ENCODE results near the gene RBKS.
A peak's percentile ranks its signal among the peaks of the same experiment; 100 is the strongest.
"Not testable (repeated sequence)": the region's sequence is repeated elsewhere in the genome, so short reads cannot be mapped to it uniquely, and the experiment has no call there.

RBKS gene

DNA sequence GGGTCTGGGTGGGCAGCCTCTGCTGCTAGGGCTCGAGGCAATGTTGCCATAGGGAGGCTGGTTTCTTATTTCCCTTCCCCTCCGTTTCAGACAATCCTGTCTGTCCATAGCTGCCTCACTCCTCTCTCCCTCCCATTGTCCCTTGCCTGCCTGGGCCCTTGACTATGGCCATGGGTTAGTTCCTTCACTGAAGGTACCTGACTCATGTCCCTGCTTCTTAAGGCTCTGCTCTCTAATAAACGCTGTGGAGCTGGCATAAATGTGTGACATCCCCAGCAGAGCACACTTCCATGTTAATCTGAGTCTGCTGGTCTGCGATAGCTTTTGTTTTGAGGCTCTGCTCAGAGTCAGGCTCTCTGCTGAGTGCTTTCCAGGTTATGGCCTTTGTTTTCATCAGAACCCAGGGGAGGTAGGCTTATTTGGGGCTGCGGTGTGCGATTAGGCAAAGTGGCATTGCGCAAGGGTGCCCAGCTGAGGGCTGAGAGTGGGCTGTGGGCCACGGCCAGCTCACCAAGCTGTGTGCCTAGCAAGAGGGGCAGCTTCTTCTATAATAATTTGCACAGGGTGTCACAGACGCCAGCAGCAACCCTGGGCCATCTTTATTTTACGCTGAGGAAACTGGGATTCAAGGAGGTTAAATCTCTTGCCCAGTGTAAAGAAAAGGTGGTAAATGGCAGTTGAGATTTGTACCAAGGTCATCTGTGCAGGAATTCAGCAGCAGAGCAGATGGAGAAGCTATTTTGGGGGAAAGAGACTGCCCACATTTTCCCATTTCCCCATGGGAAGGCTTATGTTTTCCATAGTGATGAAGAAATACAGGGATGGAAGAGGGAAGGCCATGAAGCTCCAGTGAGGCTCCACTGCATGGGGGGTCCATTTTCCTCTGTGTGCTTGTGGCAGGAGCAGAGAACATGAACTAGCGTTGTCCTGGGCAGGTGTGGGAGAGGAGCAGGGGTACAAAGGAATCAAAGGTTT, 93.1 kb downstream of the RBKS start:
- DNase-seq, result no peak

DNA sequence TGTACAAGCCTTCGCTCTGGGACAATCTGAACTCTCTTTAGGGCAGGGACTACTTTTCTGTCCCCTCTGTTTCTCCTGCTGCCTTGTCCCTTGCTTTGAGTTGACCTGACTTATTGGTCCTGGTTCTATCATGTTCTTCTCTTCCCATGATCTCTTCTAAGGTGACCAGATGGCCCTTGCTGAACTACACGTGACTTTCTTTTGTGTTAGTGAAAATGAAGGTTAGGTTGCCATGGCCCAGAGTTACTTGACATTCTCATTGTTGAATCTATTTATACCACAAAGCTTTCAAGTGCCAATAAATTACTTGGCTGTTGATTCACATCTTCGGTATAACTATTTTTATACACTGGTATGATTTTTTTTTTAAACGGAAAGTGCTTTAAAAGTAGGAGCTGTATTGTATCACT, 94.3 kb downstream of the RBKS start:
- DNase-seq, result no peak

DNA sequence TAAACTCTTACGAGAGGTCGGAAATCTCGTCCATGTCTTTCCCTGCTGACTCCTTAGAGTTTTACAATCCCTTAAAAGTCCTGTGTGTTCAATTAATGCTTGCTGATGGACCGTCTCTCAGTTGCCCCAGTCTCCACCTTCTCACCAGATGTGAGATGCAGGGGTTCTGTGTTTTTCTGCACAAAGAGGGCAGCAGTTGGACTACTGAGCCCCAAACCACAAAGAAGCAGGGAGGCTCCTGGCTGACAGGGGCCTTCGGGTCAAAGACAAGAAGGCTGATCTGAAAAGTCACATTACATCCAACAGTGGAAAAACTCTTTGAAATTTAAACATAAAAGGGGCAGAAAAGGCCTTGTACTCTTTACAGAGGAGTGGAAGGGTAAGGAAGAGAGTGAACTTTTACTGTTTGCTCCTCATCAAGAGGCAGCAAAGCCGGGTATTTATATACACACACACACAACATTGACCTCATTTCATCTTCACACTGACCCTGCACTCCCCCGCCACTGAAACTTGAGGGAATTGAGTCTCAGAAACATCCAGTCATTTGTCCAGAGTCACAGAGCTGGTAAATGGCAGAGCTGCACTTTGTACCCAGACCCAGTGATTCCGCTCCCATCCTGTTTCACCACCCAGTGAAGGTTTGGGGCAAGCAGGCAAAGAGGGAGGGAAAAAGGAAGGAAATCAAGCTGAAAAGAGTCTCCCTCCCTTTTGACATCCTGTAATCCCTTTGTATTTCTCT, 94.9 kb downstream of the RBKS start:
- no peak for DNase-seq

DNA sequence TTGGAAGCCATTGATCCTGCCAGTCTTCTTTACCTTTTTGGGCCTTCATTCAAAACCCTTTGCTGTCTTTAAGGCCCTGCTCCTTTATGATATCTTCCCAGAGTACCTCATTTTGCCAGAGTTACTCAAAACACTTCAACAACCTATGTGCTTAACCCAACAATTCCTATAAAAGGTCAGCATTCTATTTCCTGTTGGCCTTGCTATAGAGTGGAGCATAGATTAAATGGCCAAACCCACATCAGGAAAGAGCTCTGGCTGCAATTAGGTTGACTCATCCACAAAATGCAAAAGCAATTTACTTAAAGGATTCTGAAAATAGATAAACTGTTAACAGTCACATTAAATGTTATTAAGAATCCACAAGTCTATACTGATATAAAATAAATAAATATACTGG, 97.4 kb downstream of the RBKS start:
- no peak for DNase-seq

DNA sequence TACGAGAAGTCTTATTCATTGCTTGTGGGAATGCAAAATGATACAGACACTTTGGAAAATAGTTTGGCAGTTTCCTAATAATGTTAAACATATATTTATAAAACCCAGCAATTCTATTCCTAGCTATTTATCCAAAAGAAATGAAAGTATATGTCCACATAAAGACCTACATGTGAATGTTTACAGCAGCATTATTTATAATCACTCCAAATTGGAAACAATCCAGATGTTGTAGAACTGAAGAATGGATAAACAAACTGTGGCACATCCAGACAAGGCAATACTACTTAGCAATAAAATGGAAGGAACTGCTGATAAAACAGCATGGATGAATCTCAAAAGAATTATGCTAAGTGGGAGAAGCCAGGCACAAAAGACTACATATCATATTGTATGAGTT, 99.4 kb downstream of the RBKS start:
- DNase-seq, result no peak

DNA sequence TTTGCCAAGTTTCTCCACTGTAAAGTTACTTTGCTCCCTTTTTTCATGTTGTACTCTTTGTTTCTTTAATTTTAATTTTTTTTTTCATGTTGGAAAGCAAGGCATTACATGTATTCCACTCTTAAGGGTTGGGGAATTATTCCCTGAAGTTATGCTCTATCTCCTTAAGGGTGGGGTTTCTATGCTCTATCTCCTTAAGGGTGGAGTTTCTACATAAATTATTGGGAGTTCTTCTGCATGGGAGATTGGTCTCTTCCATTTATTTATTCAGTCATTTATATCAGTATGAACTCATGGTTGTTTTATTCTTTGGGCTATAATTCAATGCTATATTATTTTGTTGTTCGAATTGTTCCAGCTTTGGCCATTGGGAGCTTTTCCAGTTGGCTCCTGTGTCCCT, 107.5 kb downstream of the RBKS start:
- DNase-seq, result no peak

DNA sequence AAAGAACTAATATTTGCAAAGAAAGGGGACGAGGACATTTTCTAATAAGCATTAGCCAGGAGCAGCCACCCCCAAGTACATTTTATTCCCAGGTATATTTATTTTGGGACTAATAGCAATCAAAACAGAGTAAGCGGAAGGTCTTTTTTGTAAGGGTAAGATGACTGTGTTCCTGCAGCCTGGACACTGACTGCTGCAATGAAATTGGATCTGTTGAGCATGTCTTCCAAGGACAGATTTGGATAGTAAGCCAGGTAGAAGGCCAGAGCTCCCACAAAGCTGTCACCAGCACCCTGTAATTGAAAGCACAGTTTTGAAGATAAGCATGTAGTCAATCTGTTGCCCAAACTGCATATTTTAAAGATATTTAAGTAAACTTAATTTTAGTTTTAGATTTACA, 108.7 kb downstream of the RBKS start:
- no peak for DNase-seq

DNA sequence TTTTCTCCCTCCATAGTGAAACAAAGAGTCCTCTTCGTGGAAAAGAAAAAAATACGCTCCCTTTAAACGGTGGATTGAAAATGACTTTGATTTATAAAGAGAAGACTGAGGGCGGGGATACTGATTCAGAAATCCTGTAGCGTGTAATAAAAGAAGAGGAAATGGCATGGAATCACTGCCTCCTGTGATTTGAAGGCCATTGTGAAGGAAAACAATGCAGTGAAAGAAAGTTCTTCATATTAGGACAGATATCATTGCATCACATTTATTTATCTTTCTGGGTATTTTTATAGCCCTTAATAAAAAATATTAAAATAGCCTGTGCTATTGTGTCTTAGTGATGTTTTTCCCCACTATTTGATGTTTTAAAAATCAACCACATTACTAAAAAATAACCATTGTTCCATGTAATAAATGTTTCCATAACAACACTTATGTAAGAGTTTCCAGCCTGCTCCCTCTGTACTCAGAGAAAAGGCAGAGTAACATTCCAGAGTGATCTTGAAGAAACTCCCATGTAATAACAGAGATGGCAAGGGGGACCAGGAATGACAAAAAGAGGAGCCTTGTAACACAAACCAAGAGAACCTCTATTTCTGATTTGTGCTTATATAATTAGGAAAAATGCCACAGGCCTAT, 110.7 kb downstream of the RBKS start:
- DNase-seq, result no peak

DNA sequence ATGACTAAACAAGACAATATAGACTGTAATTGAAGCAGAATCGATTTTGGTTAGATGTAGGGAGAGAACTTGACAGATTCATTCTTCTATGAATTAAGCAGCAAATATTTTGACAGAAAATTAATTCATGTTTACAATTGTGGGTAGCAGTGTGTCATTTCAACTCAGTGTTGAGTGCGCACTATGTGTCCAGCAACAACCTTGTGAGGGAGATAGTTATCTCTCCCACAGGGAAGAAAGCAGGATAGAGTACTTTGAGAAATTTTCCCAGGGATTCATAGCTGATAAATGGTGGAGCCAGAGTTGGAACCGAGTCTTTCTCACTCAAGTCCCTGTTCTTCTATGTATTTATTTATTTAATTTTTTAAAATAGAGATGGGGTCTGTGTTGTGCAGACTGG, 113.5 kb downstream of the RBKS start:
- no peak for DNase-seq

DNA sequence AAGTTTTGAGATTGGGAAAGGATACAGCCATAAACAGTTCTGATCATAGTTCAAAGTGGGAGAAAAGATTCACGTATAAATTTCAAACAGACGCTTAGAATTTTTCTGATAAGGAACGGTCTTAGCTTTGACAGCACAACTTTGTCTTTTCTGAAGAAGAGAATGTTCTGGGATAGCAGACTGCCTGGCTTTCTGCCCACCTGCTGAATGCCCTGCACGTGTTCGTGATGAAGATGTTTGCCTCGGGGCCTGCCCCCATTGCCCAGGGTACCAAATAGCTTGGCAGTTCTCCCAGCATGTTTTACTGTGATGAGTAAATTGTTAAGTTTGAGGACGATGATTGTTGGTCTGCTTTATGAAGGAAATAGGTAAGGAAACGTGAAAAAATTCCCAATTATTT, 114.1 kb downstream of the RBKS start:
- DNase-seq, result no peak

DNA sequence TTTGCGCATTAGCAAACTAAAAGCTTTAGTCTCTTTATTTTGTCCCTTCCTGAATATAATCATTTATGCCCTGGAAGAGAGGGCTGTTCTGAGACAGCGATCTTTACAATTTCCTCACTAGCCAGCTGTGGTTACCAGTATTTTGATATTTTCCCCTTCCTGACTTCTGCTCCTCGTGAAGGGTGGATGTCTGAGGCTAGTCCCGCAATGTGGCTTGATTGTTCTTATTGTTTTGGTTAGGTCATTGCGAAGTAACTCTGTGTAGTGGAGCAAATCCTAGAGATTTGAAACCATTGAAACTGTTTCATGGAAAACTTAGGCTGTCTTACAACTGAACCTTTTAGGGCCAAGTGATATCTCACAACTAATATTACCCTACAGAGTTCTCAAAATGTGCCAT, 116.2 kb downstream of the RBKS start:
- DNase-seq, result no peak

DNA sequence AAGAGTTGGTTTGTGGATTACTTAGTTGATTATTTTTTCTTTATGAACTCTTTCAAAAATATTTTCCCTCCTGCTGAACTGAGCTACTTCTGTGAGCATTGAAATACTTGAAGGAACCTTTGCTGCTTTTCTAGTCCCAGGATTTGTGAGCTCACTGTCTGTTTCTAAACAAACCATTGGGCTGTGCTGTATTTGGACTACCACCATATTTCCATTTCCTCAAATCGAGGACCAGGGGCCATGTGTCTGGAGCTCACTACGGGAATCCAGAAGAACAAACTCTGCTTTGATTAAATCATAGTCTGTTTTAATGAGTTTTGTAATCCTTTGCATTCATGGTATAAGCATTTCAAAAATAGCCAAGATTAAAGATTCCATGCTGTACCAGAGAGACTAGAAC, 117.4 kb downstream of the RBKS start:
- DNase-seq, result no peak

DNA sequence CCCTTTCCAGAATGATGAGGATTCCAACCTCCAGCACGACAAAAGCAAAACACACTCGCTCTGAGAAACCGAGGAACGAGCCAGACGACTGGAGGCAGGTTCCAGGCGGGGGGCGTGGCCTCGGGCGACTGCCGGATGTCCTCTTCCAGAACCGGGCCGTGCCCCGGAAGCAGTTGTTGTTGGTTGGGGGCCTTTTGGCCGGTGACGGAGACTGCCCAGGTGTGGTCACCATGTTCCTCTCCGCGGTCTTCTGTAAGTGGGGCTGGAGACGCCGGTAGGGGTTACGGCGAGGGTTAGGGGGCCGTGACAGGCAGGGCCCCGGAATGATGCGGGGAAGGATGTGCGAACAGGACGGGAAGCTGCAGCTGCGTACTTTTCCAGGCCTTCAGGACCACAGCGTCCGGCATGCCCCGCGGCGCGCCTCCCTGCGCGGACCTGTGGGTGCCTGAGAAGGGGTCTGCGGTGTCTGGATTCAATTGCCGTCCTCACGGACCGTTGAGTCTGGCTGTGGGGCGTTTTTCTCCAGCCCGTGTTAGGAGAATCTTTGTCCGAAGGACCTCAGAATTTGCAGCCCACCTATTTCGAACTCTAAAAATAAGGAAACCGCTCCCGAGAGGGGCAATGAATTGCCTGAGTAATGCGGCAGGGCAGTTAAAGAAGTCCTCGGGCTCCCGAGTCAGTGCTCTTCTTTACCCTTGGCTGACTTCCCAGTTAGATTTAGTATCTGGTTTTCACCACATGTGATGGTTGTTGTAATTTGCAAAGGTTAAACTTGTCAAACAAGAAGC, 118.4 kb downstream of the RBKS start, which contains the start of gene MRPL33:
Gene MRPL33, plus strand, starts transcription at position 172 of the 788 bp plus-strand sequence. Its CDS starts 59 bp downstream, at position 231.
- DNase-seq, result peak; percentile 91 to 92

DNA sequence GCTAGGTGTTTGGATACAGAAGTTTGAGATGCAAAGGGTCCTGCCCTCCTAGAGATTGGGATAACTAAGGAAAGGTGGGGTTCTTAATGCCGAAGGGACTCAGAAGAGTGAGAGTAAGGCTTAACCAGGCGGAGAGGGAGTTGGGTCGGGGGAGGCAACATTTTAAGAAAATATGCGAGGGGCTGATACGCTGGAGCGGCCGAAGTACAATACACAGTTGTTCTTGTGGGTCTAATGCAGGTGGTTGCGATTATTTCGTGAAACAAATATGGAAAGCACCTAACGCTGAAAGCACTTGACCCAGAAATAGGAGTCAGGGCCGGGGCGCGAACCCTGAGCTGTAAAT, 119.0 kb downstream of the RBKS start:
- DNase-seq, result no peak

DNA sequence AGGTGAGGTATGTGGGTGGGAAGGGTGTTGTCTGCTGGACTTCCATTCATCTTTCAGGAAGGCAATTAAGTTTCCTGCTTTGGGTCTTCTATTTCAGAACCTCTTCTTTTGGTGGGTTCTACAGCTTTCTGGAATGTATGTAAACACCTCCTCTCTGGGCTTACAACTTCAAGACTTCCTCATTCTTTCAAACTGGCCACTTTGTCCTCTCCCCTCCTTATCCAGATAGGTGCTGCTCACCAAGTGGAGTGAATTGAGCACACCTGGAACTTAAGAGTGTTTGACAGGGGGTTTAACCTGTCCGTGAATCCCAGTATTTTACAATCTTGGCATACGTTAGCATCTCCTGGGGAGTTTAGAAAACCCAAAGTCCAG, 123.9 kb downstream of the RBKS start:
- no peak for DNase-seq

DNA sequence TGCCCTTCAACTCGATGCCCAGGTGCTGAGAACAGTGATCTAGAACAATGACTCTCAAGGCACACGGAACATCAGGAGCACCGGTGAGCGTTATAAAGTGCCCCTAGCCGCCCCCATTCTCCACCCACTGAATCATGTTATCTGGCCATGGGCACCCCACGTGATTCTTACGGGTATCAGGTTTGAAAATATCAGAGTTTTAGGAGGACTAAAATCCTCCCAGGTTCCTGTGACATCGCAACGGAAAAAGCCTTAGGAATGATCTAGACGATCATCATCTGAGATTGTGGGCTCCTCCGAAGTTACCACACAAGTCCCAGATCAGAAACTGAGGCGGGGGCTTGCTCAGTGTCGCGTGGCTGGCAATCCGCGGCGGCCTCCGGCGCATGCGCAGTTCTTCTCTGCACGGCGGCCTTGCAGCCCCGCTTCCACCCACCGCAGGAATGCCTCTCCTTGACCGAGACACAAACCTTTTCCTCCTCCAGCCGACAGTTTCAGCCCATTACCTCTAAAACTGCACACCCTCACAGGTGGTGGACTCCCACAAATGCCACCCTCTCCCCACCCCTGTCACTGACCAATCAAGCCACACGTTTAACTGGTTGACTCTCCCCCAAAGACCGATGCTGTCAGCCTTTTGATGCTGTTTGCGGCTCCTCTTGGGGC, 124.4 kb downstream of the RBKS start:
- DNase-seq, result peak; percentile 55 to 63

DNA sequence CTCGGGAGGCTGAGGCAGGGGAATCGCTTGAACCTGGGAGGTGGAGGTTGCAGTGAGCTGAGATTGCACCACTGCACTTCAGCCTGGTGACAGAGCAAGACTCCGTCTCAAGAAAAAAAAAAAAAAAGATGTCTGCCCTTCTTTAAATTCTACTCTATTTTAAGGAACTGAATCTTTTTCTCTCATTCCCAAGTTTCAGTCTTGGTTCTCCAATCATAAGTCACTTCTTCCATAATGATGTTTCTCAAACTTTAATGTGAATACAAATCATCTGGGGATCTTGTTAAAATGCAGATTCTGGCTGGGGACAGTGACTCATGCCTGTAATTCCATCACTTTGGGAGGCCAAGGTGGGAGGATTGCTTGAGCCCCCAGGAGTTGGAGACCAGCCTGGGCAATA, 125.7 kb downstream of the RBKS start:
- not testable (repeated sequence) for DNase-seq

DNA sequence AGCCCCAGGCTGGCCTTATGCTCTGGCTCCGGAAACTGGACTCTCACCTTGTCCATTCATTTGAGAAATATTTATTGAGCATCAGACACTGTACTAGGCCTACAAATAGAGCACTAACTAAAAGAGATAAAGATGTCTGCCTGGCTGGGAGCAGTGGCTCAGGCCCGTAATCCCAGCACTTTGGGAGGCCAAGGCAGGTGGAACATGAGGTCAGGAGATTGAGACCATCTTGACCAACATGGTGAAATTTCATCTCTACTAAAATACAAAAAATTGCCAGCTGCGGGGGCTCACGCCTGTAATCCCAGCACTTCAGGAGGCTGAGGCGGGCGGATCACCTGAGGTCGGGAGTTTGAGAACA, 126.3 kb downstream of the RBKS start:
- DNase-seq, result no peak

DNA sequence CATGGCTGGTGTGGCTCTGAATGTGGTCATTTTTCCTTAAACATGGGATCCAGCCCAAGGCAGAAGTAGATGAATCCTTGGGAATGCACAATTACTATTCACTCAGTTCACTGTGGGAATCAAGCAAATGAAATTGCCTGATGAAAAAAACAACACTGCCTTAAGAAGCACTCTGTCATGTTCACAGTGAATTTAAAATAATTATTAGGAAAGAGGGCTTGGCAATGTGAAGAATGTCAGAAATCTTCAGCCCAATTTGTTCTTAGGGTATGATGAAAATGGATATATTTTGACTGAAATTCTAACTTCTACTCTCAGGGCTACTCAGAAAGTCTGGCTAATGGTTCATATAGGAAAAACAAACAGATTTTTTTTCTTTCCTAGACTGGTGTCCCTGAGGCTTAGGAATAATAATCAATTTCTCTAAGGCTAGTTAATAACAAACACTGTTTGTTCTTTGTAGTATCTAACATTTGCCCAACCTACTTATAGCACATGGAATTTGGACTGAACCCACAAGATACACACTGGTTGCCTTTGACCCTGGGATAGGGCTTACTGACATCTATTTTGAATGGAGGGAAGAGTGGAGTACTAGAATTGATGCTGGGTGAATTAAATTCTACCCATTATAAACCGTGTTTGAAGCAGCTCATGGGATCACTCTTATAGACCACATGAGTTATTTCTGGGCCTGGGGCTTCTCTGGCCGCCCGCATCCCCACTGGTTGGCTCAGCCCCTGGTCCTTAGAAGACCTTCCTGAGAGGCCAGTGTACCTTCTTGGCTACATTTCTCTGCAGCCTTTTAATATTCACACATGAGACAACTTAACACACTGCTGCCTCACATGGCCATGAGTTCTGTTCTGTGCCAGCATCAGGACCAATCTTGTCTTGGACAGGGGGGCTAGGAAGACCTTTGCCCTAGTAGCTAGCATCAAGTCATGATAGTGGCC, 127.0 kb downstream of the RBKS start:
- DNase-seq, result no peak

DNA sequence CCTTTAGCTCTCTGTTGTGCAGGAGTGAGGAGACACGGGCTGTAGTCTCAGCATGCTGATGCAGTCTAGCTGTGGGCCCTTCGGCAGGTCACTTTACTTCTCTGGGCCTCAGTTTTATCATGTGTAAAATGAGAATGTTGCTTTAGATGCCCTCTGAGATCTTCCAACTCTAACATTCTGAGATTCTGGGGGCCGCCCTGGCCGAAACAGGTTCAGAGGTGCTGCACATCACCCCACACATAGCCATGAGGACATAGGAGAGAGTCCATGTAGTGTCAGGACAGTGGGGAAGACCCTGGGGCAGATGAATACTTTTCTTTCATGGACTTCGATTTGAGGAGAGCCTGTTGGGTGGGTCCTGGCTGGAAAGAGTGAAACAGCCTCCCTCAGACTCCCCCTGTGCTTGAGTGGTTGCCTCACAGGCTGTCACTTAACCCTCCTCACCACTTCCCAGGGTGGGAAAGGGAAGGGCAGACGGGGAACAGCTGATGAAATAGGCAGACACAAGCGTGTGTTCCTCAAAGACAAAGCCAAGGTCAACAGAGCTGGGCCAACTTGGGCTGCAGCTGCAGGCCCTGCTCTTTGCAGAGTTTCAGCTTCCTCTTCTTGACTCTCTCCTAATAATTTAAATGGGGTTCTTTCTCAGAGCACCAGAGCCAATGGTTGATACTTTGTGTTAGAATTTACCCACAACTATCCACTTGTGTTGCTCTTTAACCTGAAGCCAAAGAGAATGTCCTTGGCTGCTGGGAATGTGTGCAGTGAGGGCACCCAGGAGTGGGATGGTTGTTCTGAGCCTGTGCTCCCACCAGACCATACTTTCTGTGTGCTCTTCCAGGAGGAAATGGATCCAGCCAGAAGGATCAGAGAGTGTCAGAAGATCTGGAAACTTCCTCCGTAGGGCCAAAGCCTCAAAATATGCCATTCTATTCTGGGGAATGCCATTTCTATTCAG, 133.4 kb downstream of the RBKS start:
- no peak for DNase-seq

All from activated CD4-positive, alpha-beta T cell treated with anti-CD3 and anti-CD28 coated beads for 4 hours (primary cell).